ENCODE data around the gene NWD2.
"Not testable (repeated sequence)": the region's sequence is repeated elsewhere in the genome, so short reads cannot be mapped to it uniquely, and the experiment has no call there.

NWD2 gene

DNA sequence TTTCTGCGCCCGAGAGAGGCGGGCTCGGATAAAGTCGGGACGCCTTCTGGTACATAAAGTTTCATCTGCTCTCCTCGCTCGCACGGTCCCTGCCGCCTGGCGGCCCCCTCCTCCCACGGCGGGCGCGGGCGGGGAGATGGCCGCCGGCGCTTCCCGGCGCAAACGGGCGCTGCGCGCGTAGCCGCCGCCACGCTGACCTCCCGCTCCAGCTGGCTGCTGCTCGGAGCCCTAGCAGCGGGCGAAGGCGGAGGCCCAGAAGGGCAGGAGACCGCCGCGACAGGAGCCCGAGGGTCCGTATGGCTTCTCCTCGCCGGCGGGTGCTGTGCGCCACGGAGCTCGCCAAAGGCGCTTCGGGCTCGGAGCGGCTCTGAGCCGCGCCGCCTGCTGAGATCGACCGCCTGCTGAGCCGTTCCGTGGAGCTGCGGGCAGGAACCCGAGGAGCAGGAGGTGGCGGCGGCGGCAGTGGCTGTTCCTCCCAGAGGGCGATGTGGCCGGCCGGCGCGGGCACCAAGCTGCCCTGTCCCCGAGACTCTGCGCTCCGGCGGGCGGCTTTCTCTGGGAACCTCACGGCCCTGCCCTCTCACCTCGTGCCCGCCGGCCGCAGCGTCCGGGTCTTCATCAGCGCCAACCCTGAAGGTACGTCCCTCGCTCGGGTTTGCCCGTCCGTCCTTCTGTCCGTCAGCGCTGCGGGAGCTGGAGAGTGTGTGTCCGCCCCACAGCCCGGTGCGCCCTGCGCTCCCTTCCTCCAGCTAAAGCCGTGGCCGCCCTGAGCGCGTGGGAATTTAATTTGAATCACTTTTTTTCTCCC is at the start of gene NWD2:
TSS of gene NWD2 (plus strand) at position 161 of the 808 bp plus-strand sequence. CDS start at position 486, 325 bp downstream.
- Histone ChIP-seq H3K4me1 (ENCODE audit: control insufficient read depth, insufficient read depth, low read length) (no peaks in the 10 kb centered on the region), H3K9ac (ENCODE audit: low read length) (no peak within 1 kb of the TSS), H3K27me3 (ENCODE audit: control insufficient read depth, insufficient read depth, low read length) (peaks cover 47% of the 10 kb centered on the region), H3K4me3 (ENCODE audit: low read length) (no peak within 1 kb of the TSS), H3K36me3 (ENCODE audit: control insufficient read depth, insufficient read depth, low read length) (no peaks in the 10 kb centered on the region), H3K9me3 (ENCODE audit: control insufficient read depth, low read length) (no peaks in the 10 kb centered on the region)

DNA sequence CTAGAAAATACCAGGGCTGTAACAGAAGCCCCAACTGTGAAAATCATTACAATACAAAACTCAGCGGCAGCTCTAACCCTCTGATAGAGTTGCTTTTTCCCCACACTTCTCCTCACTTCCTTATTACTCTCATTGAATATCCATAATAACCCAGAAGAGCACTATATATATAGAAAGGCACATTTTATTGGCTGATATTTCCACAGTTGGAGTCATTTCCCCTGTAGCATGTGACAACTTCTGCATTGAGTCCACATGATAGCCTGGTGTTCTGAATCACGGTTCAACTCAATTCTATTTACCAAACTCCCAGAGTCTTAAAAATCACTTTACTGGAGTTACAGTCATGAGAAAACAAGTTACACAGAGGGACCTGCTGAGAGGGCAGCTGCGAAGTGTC is 46.6 kb upstream of the NWD2 start:
- H3K9me3 ChIP-seq (ENCODE audit: control insufficient read depth, low read length): no peaks in the 10 kb centered on the region
- no peaks in the 10 kb centered on the region for H3K4me1 ChIP-seq (ENCODE audit: control insufficient read depth, insufficient read depth, low read length)
- H3K27me3 ChIP-seq (ENCODE audit: control insufficient read depth, insufficient read depth, low read length): no peaks in the 10 kb centered on the region
- no peak overlapping the region for H3K9ac ChIP-seq (ENCODE audit: low read length)
- H3K36me3 ChIP-seq (ENCODE audit: control insufficient read depth, insufficient read depth, low read length): no peaks in the 10 kb centered on the region
- no peak overlapping the region for H3K4me3 ChIP-seq (ENCODE audit: low read length)

DNA sequence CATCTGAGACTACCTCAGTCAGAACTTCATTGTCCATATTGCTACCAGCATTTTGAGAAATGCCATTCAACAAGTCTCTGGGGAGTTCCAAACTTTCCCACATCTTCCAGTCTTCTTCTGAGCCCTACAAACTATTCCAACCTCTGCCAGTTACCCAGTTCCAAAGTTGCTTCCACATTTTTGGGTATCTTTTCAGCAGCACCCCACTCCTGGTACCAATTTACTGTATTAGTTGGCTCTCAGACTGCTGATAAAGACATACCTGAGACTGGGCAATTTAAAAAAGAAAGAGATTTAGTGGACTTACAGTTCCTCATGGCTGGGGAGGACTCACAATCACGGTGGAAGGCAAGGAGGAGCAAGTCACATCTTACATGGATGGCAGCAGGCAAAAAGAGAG is 39.8 kb upstream of the NWD2 start:
- H3K4me1 ChIP-seq (ENCODE audit: control insufficient read depth, insufficient read depth, low read length); H3K4me3 ChIP-seq (ENCODE audit: low read length); H3K9me3 ChIP-seq (ENCODE audit: control insufficient read depth, low read length); H3K36me3 ChIP-seq (ENCODE audit: control insufficient read depth, insufficient read depth, low read length); H3K9ac ChIP-seq (ENCODE audit: low read length); H3K27me3 ChIP-seq (ENCODE audit: control insufficient read depth, insufficient read depth, low read length): not testable (repeated sequence)

GRCh38 chr4:37216209-37216608 is 28.3 kb upstream of the NWD2 start:
- Histone ChIP-seq H3K4me3 (ENCODE audit: low read length) (no peak overlapping the region), H3K27me3 (ENCODE audit: control insufficient read depth, insufficient read depth, low read length) (no peaks in the 10 kb centered on the region), H3K9ac (ENCODE audit: low read length) (no peak overlapping the region), H3K9me3 (ENCODE audit: control insufficient read depth, low read length) (no peaks in the 10 kb centered on the region), H3K4me1 (ENCODE audit: control insufficient read depth, insufficient read depth, low read length) (no peaks in the 10 kb centered on the region), H3K36me3 (ENCODE audit: control insufficient read depth, insufficient read depth, low read length) (no peaks in the 10 kb centered on the region)

DNA sequence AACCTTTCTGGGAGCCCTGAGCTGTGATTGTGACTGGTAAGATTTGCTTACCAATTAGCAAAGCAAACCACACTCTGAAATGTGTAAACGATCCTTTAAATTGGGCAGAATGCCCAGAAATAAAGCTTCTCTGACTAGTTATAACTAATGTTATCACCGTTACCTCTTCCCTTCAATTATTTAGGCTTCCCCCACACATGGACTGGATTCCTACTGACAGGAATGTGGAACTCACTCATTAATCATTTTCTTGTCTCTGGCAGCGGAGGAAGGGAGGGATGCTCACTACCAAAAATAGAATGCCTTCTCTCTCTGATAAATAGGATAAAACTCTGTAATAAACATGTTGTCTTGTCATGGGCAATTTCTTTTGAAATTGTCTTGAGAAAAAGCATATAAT is 25.3 kb upstream of the NWD2 start:
- H3K4me1 ChIP-seq (ENCODE audit: control insufficient read depth, insufficient read depth, low read length): no peaks in the 10 kb centered on the region
- H3K27me3 ChIP-seq (ENCODE audit: control insufficient read depth, insufficient read depth, low read length): no peaks in the 10 kb centered on the region
- no peak overlapping the region for H3K4me3 ChIP-seq (ENCODE audit: low read length)
- no peaks in the 10 kb centered on the region for H3K36me3 ChIP-seq (ENCODE audit: control insufficient read depth, insufficient read depth, low read length)
- H3K9ac ChIP-seq (ENCODE audit: low read length): no peak overlapping the region
- no peaks in the 10 kb centered on the region for H3K9me3 ChIP-seq (ENCODE audit: control insufficient read depth, low read length)

DNA sequence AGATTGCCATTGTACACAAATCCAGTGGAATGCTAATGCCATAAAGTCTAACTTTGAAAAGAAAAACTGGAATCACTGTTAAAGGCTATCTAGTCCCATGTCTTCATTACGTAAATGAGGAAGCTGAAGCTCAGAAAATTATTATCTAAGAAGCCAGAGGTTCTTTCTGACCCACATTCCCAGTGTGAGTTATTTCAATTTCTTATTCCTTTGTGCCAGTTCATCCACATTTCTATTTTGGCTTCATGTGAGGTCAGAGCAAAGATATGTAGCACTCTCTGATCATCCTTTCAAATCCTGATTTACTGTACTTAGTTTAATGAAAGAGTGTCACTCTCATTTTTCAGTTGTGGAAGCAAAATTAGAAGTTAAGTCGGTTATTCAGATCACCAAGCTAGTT is 24.6 kb upstream of the NWD2 start:
- H3K4me3 ChIP-seq (ENCODE audit: low read length): no peak overlapping the region
- H3K27me3 ChIP-seq (ENCODE audit: control insufficient read depth, insufficient read depth, low read length): no peaks in the 10 kb centered on the region
- H3K36me3 ChIP-seq (ENCODE audit: control insufficient read depth, insufficient read depth, low read length): no peaks in the 10 kb centered on the region
- no peak overlapping the region for H3K9ac ChIP-seq (ENCODE audit: low read length)
- no peaks in the 10 kb centered on the region for H3K4me1 ChIP-seq (ENCODE audit: control insufficient read depth, insufficient read depth, low read length)
- no peaks in the 10 kb centered on the region for H3K9me3 ChIP-seq (ENCODE audit: control insufficient read depth, low read length)

DNA sequence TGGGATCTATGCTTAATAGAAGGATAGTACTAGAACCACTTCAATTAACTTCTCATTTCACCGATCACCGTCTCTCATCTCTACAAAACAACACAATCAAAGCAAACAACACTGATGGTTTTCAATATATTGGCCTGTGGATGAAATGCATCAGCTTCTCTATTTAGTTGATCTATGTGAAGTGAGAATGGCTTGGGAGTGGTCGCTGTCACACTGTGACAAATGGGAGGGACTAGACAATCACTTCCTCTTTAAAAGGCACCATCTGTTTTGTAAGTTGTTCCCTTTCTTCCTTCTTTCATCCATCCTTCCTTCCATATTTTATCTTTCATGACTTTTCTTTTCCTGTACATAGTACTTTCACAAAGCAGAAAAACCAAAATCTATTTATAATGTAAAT is 23.9 kb upstream of the NWD2 start:
- Histone ChIP-seq H3K27me3 (ENCODE audit: control insufficient read depth, insufficient read depth, low read length) (no peaks in the 10 kb centered on the region), H3K4me3 (ENCODE audit: low read length) (no peak overlapping the region), H3K36me3 (ENCODE audit: control insufficient read depth, insufficient read depth, low read length) (no peaks in the 10 kb centered on the region), H3K4me1 (ENCODE audit: control insufficient read depth, insufficient read depth, low read length) (no peaks in the 10 kb centered on the region), H3K9me3 (ENCODE audit: control insufficient read depth, low read length) (no peaks in the 10 kb centered on the region), H3K9ac (ENCODE audit: low read length) (no peak overlapping the region)

GRCh38 chr4:37223732-37224131 is 20.8 kb upstream of the NWD2 start:
- no peaks in the 10 kb centered on the region for H3K4me1 ChIP-seq (ENCODE audit: control insufficient read depth, insufficient read depth, low read length)
- no peak overlapping the region for H3K9ac ChIP-seq (ENCODE audit: low read length)
- H3K36me3 ChIP-seq (ENCODE audit: control insufficient read depth, insufficient read depth, low read length): no peaks in the 10 kb centered on the region
- no peaks in the 10 kb centered on the region for H3K27me3 ChIP-seq (ENCODE audit: control insufficient read depth, insufficient read depth, low read length)
- no peaks in the 10 kb centered on the region for H3K9me3 ChIP-seq (ENCODE audit: control insufficient read depth, low read length)
- no peak overlapping the region for H3K4me3 ChIP-seq (ENCODE audit: low read length)

DNA sequence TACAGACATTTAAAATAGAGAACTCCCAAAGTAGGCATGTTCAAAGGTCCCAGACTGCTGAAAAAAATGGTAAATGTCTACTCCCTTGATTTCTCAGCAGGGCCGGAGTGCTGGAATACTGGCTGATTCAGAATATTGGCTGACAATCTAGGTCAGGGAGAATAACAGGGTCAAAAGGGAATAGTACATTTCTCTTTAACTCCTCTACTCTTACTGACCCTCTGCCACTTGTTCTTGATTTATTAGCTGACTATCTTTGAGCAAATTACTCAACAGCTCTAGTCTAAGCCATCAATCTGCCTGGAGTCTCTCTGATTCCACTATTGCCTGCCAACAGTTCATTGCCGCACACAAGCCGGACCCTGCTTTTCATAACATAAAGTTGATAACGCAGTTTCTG is 19.7 kb upstream of the NWD2 start:
- no peaks in the 10 kb centered on the region for H3K36me3 ChIP-seq (ENCODE audit: control insufficient read depth, insufficient read depth, low read length)
- no peaks in the 10 kb centered on the region for H3K27me3 ChIP-seq (ENCODE audit: control insufficient read depth, insufficient read depth, low read length)
- no peak overlapping the region for H3K4me3 ChIP-seq (ENCODE audit: low read length)
- H3K9ac ChIP-seq (ENCODE audit: low read length): no peak overlapping the region
- H3K4me1 ChIP-seq (ENCODE audit: control insufficient read depth, insufficient read depth, low read length): no peaks in the 10 kb centered on the region
- no peaks in the 10 kb centered on the region for H3K9me3 ChIP-seq (ENCODE audit: control insufficient read depth, low read length)

DNA sequence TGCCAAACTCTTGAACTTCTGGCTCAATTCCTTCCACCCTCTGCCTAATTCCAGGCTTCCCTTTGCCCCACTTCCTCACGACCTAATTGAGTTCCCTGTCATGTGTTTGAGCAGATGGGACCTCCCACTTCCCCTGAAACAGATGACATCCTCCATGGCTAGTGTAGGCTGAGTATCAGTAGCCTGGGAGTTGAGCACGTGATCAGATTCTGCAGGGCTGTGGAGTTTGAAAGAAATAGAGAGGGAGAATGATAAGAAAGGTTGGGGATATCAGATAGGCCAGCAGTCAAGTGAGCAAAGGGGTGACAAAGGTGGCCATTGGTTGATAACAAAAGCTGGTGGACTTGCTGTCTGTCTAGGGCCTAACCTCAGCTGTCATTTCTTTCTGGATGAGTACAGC is 18.8 kb upstream of the NWD2 start:
- Histone ChIP-seq H3K9ac (ENCODE audit: low read length) (no peak overlapping the region), H3K4me3 (ENCODE audit: low read length) (no peak overlapping the region), H3K36me3 (ENCODE audit: control insufficient read depth, insufficient read depth, low read length) (no peaks in the 10 kb centered on the region), H3K9me3 (ENCODE audit: control insufficient read depth, low read length) (no peaks in the 10 kb centered on the region), H3K27me3 (ENCODE audit: control insufficient read depth, insufficient read depth, low read length) (no peaks in the 10 kb centered on the region), H3K4me1 (ENCODE audit: control insufficient read depth, insufficient read depth, low read length) (no peaks in the 10 kb centered on the region)

DNA sequence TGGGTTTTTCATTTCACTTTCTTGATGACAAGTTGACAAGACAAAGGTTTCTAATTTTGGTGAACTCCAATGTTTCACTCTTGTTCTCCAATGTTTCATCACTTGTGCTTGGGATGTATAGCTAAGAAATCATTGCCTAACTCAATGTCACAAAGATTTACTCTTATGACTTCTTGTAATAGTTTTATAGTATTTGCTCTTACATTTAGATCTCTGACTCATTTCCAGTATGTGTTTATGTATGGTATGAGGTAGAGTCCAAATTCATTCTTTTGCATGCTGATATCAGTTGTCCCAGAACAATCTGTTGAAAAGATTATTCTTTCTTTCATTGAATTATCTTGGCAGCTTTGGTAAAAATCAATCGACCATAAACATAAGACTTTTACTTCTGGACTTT is 12.2 kb upstream of the NWD2 start:
- H3K4me3 ChIP-seq (ENCODE audit: low read length): no peak overlapping the region
- H3K4me1 ChIP-seq (ENCODE audit: control insufficient read depth, insufficient read depth, low read length): no peaks in the 10 kb centered on the region
- H3K27me3 ChIP-seq (ENCODE audit: control insufficient read depth, insufficient read depth, low read length): no peaks in the 10 kb centered on the region
- no peaks in the 10 kb centered on the region for H3K36me3 ChIP-seq (ENCODE audit: control insufficient read depth, insufficient read depth, low read length)
- H3K9ac ChIP-seq (ENCODE audit: low read length): no peak overlapping the region
- H3K9me3 ChIP-seq (ENCODE audit: control insufficient read depth, low read length): no peaks in the 10 kb centered on the region

DNA sequence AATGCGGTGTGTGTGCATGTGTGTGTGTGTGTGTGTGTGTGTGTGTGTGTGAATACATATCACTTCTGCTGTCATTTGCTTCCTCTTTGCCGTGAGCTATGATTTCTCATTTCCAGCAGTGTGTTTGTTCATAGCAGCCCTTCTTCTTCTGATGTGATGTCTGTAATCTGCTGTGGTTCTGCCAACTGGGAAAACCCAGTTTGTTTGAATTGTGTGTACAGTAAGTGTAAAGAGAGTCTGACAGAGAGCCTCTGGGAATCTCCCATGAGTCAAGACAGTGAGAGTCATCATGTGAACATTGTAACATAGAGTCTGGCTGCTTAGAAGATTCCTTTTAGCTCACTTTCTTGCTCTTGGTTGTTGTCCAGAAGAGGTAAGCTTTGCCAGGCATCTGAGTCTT is 8.4 kb upstream of the NWD2 start:
- Histone ChIP-seq H3K9me3 (ENCODE audit: control insufficient read depth, low read length) (no peaks in the 10 kb centered on the region), H3K36me3 (ENCODE audit: control insufficient read depth, insufficient read depth, low read length) (no peaks in the 10 kb centered on the region), H3K4me1 (ENCODE audit: control insufficient read depth, insufficient read depth, low read length) (no peaks in the 10 kb centered on the region), H3K9ac (ENCODE audit: low read length) (no peak overlapping the region), H3K27me3 (ENCODE audit: control insufficient read depth, insufficient read depth, low read length) (no peaks in the 10 kb centered on the region), H3K4me3 (ENCODE audit: low read length) (no peak overlapping the region)

DNA sequence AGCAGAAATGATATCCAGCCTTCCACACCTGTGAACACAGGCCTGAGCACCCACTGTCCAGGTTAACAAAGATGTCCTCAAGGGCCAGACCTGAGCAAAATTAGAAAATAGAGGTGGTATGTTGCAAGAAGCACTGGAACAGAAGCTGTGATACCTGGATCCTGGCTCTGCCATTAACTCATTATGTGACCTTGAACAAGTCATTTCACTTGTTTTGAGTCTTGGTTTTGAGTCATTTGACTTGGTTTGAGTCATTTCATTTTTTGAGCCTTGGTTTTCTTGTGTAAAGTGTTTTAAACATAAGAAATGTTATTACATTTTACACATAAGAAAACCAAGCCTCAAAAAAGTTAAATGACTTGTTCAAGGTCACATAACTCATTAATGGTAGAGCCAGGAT is 2.9 kb upstream of the NWD2 start:
- peaks cover 47% of the 10 kb centered on the region for H3K27me3 ChIP-seq (ENCODE audit: control insufficient read depth, insufficient read depth, low read length)

More for the DNA sequence above, 2.9 kb upstream of the NWD2 start:
- H3K9ac ChIP-seq (ENCODE audit: low read length): no peak overlapping the region
- H3K36me3 ChIP-seq (ENCODE audit: control insufficient read depth, insufficient read depth, low read length): no peaks in the 10 kb centered on the region
- H3K4me3 ChIP-seq (ENCODE audit: low read length): no peak overlapping the region
- no peaks in the 10 kb centered on the region for H3K9me3 ChIP-seq (ENCODE audit: control insufficient read depth, low read length)
- no peaks in the 10 kb centered on the region for H3K4me1 ChIP-seq (ENCODE audit: control insufficient read depth, insufficient read depth, low read length)
